Stimulated activated CD4-positive, alpha-beta T cell treated with anti-CD3 and anti-CD28 coated beads, Interleukin-15, amount 100 ng/mL, for 24 hours (primary cell): ENCODE results near the gene CENPQ.

Experiments used
- DNase-seq: peaks from one replicate; pipeline ENCODE4 v3.0.0-alpha.2; 2020

Gene CENPQ

DNA sequence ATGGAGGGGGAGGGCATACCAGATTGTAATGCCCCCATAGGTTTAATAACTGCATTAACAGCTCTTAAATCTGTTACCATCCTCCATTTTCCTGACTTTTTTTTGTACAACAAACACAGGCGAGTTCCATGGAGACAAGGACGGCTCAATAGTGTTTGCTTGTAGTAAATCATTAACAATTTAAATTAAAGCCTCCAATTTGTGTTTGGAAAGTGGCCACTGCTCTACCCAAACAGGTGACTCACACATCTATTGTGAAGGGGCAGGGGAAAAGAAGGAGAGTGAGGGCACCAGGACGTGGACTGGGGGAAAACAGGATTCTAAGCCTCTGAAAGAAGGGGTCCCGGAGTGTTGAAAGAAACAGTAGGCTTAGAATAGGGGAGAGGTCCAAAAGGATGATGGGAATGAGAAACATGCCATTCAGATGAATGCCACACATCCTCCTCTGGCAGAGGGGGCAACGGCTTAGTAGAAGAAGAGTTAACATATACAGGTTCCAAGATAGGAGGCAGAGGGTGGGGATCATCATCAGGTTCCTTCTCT lies 43.5 kb downstream of the CENPQ start:
- no peak for DNase-seq

GRCh38 chr6:49509342-49509741 lies 46.2 kb downstream of the CENPQ start:
- DNase-seq: no peak

DNA sequence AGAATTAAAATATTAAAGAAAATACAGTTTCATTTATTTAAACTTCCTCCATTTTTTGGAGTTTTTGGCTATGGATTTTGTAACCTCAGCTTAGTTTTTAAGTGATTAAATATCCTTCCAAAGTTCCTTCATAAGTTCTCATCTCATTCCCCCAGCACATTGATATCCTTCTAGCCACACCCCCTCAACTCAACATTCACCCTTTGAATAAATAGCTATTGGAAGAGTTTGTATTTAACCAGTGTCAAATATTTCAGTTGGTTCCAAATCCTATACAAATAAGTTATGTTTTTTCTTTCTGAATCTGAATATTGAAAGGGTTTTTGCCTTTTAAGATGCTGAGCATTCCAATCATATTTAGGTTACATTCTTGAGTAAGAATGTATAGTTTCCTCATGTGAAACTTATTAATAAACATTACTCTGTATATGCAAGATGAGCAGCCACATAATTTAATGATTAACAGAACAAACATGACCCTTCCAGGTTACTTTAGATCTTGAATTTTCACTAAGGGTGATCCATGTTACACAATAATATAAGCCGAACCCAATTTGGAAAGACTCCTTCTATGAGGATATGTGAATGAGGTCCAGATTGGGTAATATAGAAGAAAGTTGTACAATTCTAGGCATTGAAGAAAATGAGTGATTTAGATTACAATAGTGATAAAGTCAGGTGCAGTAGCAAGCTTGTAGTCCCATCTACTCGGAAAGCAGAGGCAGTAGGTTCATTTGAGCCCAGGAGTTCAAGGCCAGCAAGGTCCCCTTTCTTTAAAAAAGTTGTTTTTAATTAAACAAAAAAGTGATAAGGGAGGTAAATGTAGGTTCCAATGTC lies 50.2 kb downstream of the CENPQ start:
- DNase-seq: no peak

DNA sequence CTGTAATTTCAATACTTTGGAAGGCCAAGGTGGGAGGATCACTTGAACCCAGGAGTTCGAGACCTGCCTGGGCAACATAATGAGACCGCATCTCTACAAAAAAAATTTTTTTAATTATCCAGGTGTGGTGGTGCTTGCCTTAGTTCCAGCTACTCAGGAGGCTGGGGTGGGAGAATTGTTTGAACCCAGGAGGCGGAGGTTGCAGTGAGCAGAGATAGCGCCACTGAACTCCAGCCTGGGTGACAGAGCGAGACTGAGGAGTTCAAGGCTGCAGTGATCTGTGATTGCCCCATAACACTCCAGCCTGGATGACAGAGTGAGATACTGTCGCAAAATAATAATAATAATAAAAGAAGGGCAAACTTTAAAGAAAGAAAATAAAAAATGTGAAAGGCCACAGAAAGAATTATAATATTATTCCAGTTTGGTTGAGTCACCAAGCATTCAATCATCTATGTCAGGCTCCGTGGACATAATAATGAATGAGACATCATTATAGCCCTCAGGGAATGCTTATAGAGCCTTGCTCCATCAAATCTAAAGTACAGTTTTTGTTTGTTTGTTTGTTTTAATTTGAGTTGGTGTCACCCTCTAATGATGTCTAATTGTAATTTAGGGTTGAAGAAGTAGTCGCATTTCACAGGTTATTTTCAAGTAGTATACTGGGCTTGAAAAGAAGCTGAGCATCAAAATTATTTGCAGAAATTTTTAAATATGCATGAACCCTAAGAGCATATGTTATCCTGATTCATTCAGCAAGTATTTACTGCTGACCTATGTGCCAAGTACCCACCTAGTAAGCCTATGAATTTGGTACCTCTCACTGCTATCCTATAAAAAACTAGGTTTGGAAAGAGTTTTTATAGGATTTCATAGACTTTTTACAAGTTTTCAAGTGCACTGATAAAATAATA lies 51.7 kb downstream of the CENPQ start:
- DNase-seq: no peak

- DNase-seq: no peak
These were observed 52.4 kb downstream of the CENPQ start for GRCh38 chr6:49515485-49516146.

DNA sequence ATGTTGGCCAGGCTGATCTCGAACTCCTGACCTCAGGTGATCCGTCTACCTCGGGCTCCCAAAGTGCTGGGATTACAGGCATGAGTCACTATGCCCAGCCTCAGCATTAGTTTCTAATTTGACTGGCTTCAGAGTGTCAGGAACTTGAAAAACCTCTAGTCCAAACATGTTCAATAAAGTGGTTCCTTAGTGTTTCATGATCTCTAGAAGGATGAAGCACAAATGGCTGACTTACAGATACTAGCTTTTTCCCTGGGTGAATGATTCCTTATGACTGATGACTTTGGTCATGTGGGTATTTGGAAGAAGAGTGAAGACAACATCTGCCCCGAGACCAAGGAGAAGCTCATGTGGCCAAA lies 53.0 kb downstream of the CENPQ start:
- no peak for DNase-seq

DNA sequence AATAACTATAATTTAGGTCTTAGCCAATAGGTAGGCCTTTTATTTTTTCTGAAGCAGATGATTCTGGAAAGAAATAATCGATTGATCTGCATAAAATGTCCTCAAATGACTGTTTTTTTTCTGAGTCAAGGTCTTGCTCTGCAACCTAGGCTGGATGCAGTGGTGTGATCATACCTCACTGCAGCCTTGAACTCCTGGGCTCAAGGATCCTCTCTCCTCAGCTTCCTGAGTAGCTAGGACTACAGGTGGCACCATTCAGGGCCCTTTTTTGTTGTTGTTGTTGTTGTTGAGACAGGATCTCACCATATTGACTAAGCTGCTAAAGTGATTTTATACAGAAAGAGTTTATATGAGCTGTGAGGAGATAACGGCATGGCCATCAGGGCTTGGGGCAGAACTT lies 54.7 kb downstream of the CENPQ start:
- DNase-seq: no peak

GRCh38 chr6:49519660-49520059 lies 56.5 kb downstream of the CENPQ start:
- no peak for DNase-seq

DNA sequence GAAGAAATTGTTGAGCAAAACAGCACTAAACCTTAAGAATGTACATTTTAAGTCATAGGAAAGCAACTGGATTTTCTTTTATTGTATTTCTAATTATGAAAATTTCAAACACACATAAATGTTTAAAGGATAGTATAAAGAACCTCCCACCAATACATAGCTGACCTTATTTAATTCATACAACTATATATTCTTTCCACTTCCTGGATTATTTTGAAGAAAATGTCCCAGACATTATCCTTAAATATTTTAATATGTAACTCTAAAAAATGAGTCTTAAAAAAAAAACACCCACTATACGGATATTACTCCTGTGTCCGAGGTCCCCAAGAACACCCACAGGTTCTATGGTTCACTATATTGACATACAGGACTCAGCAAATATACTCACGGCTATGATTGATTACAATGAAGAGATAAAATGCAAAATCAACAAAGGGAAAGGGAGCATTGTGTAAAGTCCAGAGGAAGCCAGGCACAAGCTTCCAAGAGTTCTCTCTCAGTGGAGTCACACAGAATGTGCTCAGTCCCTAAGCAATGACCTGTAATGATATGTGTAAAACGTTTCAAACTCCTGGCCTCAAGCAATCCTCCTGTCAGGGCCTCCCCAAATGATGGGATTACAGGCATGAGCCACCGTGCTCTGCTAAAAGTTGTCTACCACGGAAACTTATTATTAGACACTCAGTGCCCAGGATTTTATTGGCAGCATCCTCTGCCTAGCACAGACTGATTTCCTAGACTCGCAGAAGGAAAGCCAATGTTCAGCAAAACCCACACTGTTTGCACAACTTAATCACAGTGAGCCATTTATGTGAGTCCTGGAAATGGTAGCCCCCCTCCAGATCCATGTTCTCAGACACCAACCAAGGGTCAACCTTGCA lies 59.8 kb downstream of the CENPQ start:
- DNase-seq: no peak

DNA sequence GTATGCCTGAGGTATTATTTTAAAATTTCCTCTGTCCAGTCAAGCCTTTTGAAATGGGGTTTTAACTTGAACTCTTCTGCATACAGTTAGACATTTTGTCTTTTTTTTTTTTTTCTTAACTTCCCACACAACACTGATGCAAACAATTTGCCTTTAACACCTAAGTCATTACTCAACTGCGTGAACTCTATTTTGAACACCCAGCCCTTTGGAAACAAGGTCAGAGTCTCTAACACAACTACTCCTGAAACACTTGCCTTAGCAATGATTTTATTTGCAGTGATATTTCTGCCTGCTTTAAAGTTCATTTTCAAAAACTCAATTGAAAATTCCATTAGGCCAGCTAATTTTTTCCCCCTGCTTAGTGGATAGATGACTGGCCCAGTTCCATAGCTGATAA lies 60.7 kb downstream of the CENPQ start:
- DNase-seq: no peak

GRCh38 chr6:49524541-49524940 lies 61.4 kb downstream of the CENPQ start:
- DNase-seq: no peak

DNA sequence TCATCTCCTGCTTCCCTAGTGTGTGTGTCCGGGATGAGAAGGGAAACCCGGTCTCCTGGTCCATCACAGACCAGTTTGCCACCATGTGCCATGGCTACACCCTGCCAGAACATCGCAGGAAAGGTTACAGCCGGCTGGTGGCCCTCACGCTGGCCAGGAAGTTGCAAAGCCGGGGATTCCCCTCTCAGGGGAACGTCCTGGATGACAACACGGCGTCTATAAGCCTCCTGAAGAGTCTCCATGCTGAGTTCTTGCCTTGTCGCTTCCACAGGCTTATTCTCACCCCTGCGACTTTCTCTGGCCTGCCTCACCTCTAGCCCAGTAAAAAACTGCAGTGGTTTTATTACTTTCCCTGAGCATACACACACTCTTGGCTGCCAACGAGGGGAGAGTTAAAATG lies 63.4 kb downstream of the CENPQ start:
- DNase-seq: no peak

GRCh38 chr6:49527320-49527719 lies 64.2 kb downstream of the CENPQ start:
- DNase-seq: no peak

- DNase-seq: no peak
These were observed 65.4 kb downstream of the CENPQ start for GRCh38 chr6:49528571-49528970.

- no peak for DNase-seq
These were observed 67.1 kb downstream of the CENPQ start for GRCh38 chr6:49530141-49530776.

DNA sequence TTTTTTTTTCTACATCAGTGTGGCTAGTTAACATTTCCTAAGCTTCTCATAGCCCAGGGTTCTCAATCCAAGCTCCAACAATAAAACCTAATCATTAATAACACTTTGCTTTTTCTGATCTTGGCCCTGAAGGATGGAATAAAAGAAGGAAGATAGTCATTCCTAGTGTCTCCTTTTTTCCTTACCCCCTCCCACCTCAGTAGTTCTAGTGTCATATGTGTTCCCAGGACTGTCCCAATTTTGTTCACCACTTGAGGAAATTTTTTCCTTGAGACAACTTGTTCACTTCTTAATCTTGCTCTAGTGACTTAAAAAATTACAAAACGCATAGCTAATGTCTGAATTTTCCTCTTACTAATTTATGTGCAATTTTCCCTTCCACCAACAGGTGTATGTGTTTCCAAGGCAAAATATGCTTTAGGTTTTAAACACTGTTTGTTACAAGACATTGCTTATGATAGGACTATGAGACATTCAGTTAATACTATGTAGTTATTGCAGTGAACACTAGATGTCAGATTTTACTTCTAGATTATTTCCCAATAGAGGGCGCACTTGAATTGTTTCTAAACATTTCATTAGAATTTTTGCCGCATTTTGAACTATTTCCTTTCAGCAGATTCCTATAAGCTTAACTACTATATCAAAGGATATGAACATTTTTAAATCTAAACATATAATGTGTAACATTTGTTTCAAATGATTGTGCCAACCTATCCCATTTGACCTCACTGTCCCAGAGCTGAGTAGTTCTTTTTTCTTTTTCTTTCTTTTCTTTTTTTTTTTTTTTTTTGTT lies 68.8 kb downstream of the CENPQ start:
- no peak for DNase-seq

DNA sequence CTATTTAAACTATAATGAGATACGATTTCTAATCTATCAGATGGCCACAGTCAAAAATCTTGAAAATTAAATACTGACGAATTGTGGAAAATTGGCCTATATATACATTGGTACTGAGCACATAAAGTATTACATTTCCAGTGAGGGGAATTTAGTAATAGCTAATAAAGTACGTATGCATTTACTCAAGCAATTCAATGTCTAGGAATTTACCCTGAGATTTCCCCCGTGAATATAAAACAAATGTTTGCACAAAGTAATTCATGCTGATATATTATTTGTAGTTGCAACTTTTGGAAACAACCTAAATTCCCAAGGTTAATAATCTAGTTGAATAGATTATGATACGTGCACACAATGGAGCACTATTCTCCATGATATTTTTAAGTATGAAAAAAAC lies 72.6 kb downstream of the CENPQ start:
- no peak for DNase-seq

DNA sequence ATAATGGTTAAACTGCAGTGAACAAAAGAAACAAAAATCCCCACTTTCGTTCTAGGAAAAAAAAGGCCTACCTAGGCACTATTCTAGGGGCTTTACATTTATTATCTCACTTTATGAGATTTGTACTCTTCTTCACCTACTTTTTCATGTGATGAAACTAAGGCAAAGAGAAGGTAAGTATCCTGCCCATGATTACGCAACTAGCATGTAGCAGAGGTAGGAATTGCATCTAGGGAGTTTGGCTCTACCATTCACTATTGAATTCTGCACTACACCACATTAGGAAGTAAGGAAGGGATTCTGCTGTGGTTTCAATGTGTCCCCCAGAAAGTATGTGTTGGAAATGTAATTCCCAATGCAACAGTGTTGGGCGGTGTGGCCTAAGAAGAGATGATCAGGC lies 75.9 kb downstream of the CENPQ start:
- no peak for DNase-seq

DNA sequence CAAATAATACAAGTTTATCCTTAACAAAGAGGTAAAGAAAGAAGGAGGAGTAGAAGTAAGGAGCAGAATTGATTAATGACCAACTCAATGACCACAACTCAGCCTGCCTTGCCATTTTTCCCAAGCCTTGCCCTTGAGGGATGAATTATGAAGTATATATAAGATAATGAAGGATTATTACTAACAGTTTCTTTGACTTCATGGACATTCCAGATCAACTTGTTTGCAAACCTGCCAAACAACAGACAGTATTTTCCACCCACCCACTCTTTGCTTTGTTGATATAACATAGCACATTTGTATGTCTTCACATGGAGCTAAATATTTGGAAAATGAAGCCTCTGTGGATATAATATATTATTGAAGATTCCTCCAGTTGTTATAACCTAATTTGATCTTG lies 77.4 kb downstream of the CENPQ start:
- no peak for DNase-seq

GRCh38 chr6:49541210-49541724 lies 78.1 kb downstream of the CENPQ start:
- DNase-seq: no peak

GRCh38 chr6:49541936-49542335 lies 78.8 kb downstream of the CENPQ start:
- DNase-seq: no peak
